Measurements from ENCODE around the gene RAB35.

RAB35 gene

DNA sequence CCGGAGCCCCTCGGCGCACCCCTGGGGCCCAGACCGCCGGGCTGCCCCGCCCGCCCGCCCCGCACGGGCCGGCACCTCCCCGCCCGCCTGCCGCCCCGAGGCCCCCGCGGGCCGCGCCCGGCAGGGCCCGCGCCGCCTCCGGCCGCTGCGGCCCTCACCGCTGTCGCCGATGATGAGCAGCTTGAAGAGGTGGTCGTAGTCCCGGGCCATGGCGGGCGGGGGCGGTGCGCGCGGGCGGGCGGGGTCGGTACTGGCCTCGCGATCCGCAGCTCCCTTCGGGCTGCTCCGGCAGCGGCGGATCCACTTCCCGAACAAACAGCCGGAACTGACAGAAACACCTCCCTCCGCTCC, at the start of gene RAB35:
Gene RAB35, minus strand, starts transcription at position 313 of the 351 bp plus-strand sequence. Its CDS starts 103 bp downstream, at position 210.
- DNase-seq (ENCODE audit: low spot score) = no peak

DNA sequence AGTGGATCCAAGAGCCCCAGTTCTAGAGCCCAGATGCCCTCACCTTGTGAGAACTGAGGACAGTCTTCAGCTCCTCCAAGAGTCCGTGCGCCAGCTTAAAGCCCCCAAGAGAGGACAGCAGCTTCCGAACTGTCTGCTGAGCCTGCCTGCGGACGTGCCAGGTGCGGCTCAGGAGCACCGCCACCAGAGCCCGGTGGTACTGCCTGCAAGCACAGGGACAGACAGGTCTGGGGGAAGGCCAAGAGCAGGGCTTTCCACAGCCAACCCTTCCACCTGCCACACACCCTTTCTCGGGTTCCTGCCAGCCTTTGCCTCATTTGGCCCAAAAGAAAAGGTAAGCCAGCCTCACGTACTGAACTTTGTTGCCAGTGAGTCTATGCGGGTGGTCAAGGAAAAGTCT, 47.7 kb upstream of the RAB35 start:
- DNase-seq (ENCODE audit: low spot score) = peak; percentile 87

DNA sequence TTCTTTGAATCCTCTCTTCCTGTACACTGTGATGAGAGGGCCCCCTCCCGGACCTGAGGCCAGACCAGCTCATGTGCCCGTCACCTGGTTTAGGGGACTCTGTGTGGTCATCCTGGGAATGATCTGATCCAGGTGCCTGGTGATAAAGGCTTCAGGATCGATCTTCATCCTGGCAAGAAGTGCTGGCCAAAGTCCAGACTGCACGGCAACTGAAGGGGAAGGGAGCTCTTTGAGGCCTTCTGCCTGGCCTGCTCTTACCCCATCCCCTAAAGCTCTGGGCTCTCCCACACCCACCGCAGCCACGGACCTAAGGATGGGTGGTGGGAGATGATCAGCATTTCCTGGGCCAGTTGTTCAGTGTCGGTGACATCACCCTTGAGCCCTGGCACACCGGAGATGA, 46.2 kb upstream of the RAB35 start:
- no peak for DNase-seq (ENCODE audit: low spot score)

DNA sequence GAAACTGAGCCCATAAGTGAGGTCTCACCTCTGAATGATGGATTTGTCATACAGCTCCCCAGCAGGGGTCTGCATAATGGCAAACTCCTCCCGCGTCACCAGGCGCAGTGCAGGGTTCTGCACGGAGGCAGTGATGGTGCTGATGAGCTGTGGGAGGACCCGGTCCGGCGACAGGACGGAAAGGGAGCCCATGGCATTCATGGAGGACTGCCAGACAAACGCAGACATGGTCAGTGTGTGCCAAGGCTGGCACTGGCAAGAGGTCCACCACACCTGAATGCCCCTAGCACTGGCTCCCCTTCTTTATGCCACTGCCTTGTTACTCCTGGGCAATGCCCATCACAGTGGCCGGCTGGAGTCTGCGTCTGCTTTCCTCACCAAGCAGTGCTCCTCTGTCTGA, 45.3 kb upstream of the RAB35 start:
- no peak for DNase-seq (ENCODE audit: low spot score)

DNA sequence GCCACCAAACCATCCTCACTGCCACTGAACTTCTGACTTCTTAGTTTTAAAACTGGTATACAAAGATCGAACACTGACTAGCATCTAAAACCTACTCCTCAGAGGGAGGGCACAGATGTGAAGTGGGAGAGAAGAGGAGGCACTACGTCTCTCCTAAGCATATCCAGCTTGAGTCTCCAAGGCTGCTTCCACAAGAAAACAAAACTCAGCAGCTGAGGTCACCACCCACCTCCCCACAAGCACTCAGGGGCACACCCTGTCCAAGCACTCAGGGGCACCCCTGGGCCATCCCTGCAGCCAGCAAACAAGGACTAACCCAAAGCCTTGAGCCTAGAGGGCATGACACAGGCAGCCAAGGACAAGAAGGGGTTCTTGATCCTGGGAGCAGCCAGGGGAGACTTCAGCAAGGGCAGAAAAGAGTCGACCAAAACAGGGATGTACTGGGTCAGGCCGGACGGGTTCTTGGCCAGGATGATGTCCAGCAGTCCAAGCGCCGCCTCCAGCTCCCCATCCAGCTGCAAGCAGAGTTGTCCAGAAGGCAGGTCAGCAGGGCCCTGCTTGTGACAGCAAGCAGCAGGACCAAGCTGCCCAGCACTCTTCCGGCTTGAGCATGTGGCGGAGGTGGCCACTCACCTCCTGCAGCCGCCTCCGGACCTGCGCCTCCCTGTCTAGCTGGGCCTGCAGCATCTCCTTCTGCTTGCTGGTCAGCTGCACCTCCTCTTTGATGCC, 43.1 kb upstream of the RAB35 start:
- DNase-seq (ENCODE audit: low spot score) = no peak

DNA sequence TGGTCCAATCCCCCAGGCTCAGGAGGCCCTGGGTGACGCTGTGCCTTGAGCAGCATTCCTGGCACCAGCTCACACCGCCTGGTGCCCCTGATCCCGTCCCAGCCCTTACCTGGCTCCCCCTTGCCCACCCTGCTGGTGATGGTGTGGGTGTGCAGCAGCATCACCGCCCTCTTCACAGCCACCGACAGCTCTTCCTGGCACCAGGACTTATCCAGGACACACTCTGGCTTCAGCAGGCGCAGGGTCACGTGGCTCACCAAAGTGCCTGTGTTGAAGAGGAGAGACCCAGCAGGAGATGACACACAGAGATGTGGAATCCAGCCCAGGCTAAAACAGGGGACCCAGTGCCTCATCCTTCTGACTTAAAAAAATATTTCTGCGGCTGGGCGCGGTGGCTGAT, 41.8 kb upstream of the RAB35 start:
- DNase-seq (ENCODE audit: low spot score) = peak; percentile 66

DNA sequence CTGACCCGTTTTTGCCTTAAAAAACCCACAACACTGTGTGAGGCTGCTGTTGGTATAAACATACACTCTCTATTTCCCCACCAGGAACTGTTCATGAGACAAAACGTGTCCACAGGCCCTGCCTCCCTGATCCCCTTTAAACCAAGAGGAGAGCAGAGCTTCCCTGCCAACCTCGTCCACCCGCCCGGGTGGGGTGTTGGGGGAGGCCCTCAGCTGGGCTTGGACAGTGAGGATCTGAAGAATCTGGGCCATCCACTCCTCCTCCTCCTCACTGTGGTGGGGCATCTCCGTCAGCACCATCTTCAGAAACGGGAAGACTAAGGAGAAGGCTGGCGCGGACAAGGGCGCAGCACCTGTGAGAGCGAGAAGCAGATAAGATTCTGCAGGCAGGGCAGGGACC, 41.1 kb upstream of the RAB35 start:
- no peak for DNase-seq (ENCODE audit: low spot score)

DNA sequence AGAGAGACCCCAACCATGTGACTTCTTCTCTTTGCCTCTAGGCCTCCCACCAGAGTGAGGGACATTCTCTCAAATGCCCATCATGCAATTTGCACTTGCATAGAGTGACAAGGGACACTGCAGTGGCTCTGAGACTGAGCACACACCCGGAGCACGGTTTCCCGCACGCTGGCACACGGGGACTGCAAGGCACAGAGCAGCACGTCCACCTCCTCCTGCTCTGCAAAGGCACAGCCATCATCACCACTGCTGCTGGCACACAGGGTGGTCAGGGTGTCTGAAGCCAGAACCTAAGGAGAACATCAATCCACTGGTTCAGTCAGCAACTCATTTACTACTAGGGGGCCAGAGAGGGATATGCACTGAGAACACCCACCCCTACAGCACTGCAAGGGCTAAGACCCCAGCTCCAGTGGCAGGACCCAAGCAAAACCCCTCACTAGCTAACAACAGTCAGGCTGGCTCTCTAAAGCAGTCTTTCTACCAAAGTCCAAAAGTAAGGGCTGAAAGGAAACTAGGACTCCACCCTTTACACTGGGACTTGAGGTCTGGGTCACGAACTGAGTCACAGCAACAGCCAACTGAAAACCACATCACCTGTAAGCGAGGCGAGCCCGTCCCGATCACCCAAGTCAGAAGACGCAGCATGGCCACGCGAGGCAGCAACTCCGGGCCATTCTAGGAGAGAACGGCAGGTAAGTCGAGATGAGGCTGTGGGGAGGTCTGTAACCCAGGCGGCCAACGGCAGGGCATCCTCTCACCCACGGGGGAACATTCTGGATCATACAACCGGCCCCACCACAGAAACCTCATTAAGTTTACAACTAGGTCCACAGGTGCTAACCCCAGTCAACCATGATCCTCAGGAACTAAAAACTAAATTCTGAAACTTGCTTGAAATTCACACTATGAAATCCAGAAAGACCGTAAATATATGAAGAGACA, 40.0 kb upstream of the RAB35 start:
- no peak for DNase-seq (ENCODE audit: low spot score)

DNA sequence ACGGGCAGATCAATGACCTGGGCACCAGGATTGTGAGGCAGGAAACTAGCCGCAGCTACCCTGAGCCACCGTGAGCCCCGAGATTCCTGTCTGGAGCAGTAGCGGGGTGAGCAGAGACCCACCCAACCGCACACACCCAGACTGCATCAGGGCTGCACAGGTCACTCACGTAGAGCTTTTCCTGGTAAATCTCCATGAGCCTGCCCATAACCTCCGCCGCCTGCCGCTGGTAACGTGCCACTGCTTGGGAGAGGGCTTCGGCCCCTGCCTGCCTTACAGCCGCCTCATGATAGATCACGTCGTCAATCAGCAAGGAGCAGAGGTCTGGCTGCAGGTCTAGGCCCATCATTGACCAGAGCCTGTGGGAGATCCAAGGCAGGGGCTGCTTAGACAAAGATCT, 38.5 kb upstream of the RAB35 start:
- no peak for DNase-seq (ENCODE audit: low spot score)

DNA sequence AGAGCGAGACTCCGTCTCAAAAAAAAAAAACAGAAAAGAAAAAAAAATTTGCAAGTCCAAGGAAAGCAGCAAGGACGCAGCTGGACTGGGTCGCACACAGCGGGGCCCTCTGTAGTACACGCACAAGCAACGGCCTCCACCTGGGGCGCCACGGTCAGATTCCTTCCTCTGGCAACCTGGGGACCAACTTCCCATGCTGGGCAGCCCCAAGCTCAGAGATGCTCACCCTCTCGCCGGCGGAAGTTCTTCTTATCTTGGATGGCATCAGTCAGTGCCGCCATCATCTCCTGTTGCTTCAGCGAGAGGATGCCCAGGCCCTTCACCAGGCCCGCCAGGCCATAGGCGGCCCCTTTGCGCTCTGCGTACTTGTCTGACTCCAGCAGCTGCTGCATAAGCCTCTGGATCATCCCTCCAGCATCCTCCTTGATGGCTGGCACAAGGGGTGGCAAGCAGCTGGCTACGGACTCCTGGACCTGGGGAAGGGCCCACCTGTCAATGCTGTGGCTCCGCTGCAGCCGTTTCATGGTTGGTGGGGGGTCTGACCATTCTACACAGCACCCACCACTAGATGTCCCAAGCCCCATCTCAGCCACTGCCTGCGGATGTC, 34.5 kb upstream of the RAB35 start:
- DNase-seq (ENCODE audit: low spot score) = no peak

DNA sequence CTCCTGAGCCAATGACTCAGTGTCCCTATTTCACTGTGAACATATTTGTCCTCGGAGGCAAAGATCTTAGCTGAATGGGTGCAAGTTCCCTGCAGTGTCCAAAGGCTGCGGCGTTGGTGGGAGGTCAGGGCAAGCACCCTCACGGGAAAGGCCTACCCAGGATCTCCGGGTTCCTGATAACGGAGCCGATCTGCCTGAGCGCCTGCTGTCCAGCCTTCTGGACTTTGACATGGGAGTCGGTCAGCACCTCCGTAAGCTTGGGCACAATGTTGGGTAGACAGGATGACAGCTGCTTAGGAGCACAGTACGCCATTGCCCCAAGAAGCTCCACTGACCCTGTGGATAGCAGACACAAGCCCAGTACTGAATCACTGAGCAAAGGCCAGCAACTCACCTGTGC, 31.5 kb upstream of the RAB35 start:
- no peak for DNase-seq (ENCODE audit: low spot score)

DNA sequence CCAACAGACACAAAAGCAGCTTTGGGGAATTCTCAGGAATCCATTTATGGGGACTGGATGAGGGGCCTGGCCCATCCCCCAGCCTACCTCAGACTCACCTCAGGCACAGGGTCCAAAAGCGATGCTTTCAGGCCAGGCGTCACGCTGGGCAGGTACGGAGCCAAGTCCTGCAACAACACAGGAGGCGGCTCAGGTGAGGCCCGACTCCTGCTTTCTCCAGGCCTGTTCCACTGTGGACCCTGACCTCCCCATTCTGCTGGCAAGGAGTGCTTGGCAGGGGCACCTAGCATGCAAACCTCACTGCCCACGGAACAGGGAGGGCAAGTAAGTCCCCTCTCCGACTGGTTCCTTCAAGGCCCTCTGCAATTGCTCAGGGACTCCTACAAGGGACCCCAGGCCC, 28.6 kb upstream of the RAB35 start:
- no peak for DNase-seq (ENCODE audit: low spot score)

DNA sequence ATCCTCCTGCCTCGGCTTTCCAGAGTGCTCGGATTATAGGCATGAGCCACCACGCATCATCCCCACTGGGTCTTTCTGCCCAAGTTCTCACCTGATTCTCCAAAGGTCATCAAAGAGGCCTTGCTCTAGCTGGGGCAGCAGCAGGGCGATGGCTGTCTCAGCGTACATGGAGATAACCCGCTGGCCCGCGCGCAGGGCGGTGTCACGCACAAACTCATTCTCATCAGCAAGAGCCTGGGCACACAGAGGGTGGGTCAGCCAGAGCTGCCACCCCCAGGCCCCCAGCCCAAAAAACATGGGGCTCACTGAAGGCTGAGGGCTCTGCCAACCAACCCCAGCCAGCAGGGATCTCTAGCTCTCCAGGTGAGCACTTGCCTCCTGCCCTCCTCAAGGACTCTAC, 27.7 kb upstream of the RAB35 start:
- no peak for DNase-seq (ENCODE audit: low spot score)

DNA sequence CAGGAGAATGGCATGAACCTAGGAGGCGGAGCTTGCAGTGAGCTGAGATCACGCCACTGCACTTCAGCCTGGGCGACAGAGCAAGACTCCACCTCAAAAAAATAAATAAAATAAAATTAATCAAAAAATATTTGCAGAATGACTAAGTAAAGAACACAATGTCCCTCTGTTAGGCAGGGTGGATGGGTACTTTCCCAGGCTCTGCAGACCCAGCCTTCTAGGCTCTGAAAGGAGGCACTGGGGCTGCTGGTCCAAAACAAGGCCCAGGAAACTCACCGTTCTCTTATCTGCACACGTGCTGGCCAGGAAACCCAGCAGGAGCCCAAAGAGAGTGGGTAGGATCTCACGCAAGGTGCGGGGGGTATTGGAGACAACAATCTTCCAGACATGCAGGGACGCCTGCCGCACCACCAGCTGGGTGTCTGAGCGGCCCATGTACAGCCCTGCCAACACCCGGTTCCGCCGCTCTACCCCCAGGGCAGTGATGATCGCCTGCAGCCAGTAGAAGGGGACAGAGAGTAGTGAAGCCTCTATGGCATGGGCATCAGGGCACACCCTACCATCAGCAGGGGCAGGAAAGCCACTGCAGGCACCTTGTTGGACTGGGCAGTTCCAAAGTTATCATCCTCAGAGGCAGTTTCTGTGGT, 25.8 kb upstream of the RAB35 start:
- DNase-seq (ENCODE audit: low spot score) = no peak

DNA sequence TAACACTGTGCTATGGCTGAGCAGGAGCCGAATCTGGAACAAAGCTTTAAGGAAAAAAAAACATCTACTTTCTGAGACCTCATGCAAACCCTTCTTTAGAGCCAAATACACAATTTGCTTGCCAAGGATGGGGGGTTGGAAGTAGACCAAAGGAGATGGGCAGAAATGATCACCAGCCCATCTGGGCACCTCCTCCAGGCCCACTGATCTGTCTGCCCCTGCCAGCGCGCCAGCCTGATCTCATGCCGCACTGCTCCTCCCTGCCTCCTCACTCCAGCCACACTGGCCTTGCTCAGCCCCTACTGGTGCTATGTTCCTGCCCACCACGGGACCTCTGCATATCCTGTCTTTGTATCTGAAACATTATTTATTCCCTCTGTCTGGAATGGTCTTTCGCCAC, 24.8 kb upstream of the RAB35 start:
- DNase-seq (ENCODE audit: low spot score) = peak; percentile 83

DNA sequence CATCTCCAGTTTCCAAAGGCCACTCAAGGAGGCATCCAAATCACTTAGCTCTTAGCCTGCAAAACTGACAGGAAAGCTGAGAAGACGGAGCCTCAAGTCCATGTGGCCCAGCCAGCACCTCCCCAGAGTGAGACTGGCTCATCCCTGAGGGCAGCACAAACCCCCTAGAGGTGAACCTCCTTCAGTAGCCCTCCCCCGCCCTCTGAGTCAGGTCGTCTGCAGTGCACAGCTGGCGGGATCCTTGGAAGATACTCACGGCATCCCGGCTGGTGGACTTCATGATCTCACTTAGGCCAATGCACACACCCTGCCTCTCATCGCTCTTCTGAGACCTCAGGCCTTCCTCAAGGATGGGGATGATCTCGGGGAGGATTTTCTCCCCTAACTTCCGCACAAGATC, 24.1 kb upstream of the RAB35 start:
- no peak for DNase-seq (ENCODE audit: low spot score)

DNA sequence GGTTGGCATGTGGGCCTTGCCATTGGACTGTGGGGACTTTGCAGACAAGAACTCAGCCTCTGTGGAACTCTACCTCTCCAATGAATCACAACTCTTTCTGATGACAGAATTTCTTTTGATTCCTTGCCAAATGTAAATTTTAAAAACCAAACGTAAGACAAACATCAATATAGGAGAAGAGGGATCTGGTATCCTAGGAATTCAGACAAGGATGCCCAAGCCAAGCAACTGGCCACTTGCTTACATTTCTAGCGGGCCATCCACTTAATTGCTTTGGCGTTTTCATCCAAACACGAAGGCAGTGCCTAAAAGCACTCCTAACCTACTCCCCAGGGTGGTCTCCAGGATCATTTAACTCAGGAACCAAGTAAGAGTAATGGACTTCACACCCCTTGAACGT, 23.4 kb upstream of the RAB35 start:
- DNase-seq (ENCODE audit: low spot score) = no peak

DNA sequence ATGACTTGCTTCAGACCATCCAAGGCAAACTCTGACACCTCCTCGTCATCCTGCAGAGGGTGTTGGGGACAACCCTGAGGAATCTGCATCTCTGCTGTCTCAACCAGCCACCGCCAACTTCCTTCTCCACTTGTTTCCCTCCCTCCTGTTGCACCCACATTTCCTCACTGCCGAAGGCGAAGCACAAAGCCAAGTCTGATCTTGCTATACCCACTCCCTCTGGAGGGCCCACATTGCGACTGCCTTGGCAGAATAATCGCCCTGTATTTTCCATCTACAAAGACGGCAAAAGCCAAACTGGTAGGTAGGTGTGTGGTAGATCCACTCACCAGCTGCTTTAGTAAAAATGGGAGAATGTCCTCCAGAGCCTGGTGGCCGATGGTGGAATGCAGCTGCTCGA, 21.8 kb upstream of the RAB35 start:
- no peak for DNase-seq (ENCODE audit: low spot score)

DNA sequence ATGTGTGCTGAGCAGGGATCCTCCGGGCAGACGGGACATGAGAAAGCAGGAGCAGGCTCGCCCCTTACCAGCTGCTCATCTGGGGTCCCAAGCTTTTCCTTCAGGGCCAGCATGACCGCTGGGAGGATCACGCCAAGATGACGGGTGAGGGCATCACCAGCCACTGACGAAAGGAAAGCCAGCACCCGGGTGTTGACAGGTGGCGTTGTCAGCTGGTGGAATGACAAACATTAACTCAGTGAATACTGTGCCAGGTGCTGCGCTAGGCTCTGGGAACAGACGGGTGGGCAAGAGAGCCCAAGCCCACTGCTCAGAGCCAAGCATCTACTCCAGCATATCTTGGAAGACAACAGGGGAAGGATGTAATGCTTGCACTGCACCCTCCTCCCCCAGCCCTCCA, 21.3 kb upstream of the RAB35 start:
- peak; percentile 28 for DNase-seq (ENCODE audit: low spot score)

DNA sequence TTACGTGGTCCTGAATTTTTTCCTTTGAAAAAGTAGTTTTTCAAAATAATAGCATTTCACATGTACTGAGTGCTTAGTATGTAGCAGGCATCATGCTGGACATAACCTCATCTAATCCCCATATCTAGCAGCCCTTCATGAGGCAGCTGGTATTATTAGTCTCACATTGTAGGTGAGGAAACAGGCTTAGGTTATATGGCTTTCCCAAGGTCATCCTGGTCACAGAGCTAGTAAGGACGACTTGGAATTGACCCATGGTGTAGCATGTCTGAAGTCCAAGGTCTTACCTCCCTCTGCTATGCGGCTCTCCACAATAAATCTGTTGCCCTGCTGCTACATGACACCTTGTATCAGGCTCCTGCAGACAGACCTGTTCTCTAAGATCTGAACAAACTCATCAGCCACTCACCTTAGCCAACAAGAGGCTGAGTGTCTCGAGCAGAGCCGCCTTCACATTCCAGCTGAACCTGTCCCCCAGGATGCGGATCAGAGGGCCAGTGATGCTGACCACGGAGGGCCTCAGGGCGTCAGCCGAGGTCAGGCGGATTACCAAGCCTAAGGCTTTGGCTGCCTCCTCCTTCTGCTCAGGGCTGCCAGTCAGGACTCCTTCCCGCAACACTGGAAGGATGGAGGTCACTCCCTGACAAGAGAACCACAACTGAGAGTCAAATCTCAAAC, 19.7 kb upstream of the RAB35 start:
- DNase-seq (ENCODE audit: low spot score) = no peak

DNA sequence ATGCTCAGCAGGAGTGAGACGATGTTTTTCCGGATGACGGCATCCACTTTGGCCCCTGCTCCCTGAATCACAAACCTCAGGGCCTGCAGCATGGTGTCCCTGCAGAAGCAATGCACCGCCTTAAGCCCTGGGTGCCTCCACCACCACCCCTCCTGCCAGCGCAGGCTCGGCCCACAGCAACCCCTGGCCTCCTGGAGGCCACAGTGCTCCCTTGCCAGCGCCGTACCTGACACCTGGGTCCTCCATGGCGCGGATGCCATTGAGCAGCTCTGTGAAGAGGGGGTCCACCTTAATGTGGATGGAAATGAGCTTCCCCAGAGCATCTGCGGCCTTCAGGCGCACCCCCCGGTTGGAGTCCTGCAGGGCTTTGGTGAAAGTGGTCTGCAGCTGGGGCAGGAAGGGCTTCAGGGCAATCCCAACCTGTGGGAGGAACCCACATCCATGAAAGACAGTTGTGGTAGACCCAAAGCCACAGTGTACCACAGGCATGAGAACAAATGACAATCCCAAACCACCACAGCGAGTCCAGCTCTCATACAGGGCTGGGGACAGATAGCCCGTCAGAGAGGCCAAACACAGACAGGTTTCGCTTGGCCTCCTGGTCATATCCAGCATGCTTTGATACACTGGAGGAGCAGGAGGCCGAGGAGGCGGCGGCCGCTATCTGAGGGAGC, 17.9 kb upstream of the RAB35 start:
- no peak for DNase-seq (ENCODE audit: low spot score)

Data from cerebellar cortex (tissue), 1 donor.